Endothelial cell (in vitro differentiated cells): ENCODE measurements around the gene BMP7. TPM values are rescaled to one million over a fixed set of nuclear protein-coding genes. Genes with fewer than 3 reads are reported as not detected.

Source experiments
- DNase-seq: peaks from one replicate; pipeline ENCODE4 v3.0.0; 2021; ENCODE audit warnings: low spot score
- H3K27ac Mint-ChIP-seq: one replicate; pipeline ENCODE4 v1.8.0; 2021; ENCODE audit warnings: mixed read lengths, inconsistent platforms; ENCODE audit not compliant: unreplicated experiment
- H3K27me3 Mint-ChIP-seq: one replicate; pipeline ENCODE4 v1.8.0; 2021; ENCODE audit warnings: mild to moderate bottlenecking, moderate library complexity, mixed read lengths, inconsistent platforms; ENCODE audit not compliant: unreplicated experiment
- H3K36me3 Mint-ChIP-seq: one replicate; pipeline ENCODE4 v1.8.0; 2021; ENCODE audit warnings: mild to moderate bottlenecking, low read depth, mixed read lengths, inconsistent platforms; ENCODE audit not compliant: unreplicated experiment
- H3K4me1 Mint-ChIP-seq: one replicate; pipeline ENCODE4 v1.8.0; 2021; ENCODE audit warnings: mild to moderate bottlenecking, mixed read lengths, inconsistent platforms; ENCODE audit not compliant: unreplicated experiment
- H3K4me3 Mint-ChIP-seq: one replicate; pipeline ENCODE4 v1.8.0; 2021; ENCODE audit warnings: mild to moderate bottlenecking, mixed read lengths, inconsistent platforms; ENCODE audit not compliant: unreplicated experiment
- H3K9me3 Mint-ChIP-seq: one replicate; pipeline ENCODE4 v1.8.0; 2021; ENCODE audit warnings: mixed read lengths, inconsistent platforms; ENCODE audit not compliant: unreplicated experiment
- total RNA-seq: library from RNA; stranded (reverse); fragmentation: NEBNext Ultra II Directional; extraction: Animal tissue kit (Norgen Biotek cat#: 25700); gene quantifications from one replicate; pipeline ENCODE4 v1.2.1, GENCODE V29; 2021; ENCODE audit not compliant: unreplicated experiment
- TF ChIP-seq, protein P1 (sequence below): fragments of 200-600 bp; sonication (generic); IDR thresholded peaks from one replicate; pipeline ENCODE4 v1.5.0; 2021; ENCODE audit warnings: antibody characterized with exemption; ENCODE audit not compliant: unreplicated experiment

BMP7 gene
- total RNA-seq, 1 donor from 2014 or later, result 0.38 TPM

DNA sequence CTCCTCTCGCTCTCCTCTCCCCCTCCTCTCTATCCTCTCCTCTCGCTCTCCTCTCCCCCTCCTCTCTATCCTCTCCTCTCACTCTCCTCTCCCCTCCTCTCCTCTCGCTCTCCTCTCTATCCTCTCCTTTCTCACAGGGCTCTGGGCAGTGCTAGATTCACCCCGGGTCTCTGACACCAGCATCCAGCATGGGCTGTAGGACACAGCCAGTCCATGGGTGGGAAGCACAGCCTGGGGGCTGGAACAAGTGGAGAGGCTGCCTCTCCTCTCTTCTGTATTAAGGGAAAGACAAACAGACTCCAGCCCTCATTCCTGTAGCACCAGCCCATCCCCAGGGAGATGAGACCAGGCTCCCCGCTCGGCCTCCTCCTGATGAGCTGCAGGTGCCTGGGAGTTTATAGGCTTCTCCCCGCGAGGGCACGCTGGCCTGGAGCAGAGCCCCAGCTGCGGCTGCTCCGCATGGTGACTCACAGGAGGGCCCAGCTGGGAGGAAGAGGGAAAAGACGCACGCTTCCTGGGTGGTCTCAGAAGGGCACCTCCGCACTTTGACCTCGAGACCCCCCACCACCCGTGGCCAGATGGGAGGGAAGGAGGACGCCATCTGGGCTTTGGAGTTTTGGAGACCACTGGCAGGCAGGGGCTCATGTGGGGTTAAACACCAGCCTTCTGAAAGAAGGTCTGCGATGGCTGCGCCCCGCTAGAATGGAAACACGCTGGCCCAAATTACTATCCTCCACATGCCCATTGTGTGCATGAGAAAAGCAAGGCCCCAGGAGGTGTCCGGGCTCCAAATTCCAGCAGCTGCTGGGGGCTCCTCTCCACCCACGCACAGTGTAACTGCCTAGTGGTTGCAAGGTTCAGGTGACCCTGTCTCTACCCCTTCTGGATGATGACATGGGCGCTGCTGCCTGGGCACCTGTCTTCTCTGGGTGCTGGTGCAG is 68.0 kb downstream of the BMP7 start:
- no peaks in the 10 kb centered on the region for H3K4me1 Mint-ChIP-seq
- H3K27me3 Mint-ChIP-seq, result peaks cover 4% of the 10 kb centered on the region
- H3K36me3 Mint-ChIP-seq, result no peaks in the 10 kb centered on the region
- DNase-seq, result no peak
- no peak overlapping the region for H3K27ac Mint-ChIP-seq
- H3K4me3 Mint-ChIP-seq, result no peak overlapping the region
- TF ChIP-seq, protein P1, sequence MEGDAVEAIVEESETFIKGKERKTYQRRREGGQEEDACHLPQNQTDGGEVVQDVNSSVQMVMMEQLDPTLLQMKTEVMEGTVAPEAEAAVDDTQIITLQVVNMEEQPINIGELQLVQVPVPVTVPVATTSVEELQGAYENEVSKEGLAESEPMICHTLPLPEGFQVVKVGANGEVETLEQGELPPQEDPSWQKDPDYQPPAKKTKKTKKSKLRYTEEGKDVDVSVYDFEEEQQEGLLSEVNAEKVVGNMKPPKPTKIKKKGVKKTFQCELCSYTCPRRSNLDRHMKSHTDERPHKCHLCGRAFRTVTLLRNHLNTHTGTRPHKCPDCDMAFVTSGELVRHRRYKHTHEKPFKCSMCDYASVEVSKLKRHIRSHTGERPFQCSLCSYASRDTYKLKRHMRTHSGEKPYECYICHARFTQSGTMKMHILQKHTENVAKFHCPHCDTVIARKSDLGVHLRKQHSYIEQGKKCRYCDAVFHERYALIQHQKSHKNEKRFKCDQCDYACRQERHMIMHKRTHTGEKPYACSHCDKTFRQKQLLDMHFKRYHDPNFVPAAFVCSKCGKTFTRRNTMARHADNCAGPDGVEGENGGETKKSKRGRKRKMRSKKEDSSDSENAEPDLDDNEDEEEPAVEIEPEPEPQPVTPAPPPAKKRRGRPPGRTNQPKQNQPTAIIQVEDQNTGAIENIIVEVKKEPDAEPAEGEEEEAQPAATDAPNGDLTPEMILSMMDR, result no peak
- H3K9me3 Mint-ChIP-seq, result no peaks in the 10 kb centered on the region

DNA sequence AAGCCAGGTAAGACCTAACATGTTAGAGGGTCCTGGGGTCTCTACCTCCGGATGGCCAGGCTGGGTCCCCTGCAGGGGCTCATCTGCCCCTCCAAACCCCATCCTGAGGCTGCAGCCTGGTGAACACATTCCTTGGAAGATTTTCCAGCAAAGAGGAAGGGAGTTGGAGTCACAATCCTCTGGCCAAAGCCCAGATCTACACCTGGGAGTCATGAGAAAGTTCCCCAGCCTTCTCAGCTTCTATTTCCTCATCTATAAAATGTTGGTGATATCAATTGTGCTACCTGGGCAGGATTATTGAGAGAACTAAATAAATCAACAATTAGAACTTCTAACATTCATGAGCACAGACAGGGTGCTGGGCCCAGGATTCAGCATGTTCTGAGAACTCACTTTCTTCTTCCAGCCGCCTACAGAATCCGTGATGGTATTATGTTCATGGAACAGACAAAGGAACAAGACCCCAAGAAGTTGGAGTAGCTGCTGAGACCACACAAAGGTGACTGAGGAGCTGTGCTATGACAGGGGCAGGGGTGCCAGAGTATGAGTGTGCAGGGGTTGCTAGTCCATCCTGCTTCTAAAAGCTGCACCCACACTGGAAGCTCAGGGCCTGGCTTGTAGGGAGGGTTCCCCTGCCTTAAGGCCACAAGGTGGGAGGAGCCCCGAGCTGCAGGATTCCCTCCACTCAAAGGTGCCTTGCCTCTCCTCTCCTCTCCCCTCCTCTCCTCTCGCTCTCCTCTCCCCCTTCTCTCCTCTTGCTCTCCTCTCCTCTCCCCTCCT is 68.9 kb downstream of the BMP7 start:
- H3K4me1 Mint-ChIP-seq, result no peaks in the 10 kb centered on the region
- H3K9me3 Mint-ChIP-seq, result no peaks in the 10 kb centered on the region
- peaks cover 4% of the 10 kb centered on the region for H3K27me3 Mint-ChIP-seq
- no peak overlapping the region for H3K4me3 Mint-ChIP-seq
- TF ChIP-seq, protein P1, result no peak
- H3K27ac Mint-ChIP-seq, result no peak overlapping the region
- H3K36me3 Mint-ChIP-seq, result no peaks in the 10 kb centered on the region
- no peak for DNase-seq

DNA sequence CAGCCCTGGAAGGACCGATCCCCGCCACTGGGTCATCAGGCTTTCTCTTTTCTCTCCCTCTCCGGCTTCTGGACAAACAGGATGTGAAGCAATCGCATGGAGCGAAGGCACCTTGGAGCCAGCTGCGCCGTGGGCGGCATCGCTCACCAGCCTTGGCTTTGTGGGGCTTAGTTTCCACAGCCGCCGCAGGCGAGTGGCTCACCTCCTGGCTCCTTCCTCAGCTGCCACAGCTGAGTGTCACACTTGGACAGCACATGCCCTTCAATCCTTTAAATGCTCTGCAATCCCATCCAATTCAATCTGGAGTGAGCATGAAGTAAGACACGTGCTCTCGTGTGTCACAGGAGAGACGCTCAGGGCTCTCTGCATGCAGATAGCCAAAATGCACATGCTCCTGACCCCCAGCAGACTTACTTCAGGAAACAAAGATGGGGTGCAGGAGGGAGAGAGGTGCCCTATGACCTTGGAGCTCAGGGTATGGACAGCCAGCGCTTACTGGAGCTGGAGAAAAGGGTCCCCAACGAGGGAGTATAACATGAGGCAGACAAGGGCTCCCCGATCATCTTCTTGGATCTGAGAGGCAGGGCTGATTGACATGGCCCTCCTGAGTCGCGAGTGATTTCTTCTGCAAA is 70.9 kb downstream of the BMP7 start:
- no peak for DNase-seq
- Mint-ChIP-seq H3K27ac (no peak overlapping the region), H3K27me3 (no peaks in the 10 kb centered on the region), H3K9me3 (no peaks in the 10 kb centered on the region), H3K4me3 (no peak overlapping the region), H3K4me1 (no peaks in the 10 kb centered on the region), H3K36me3 (no peaks in the 10 kb centered on the region)
- TF ChIP-seq, protein P1, result no peak

DNA sequence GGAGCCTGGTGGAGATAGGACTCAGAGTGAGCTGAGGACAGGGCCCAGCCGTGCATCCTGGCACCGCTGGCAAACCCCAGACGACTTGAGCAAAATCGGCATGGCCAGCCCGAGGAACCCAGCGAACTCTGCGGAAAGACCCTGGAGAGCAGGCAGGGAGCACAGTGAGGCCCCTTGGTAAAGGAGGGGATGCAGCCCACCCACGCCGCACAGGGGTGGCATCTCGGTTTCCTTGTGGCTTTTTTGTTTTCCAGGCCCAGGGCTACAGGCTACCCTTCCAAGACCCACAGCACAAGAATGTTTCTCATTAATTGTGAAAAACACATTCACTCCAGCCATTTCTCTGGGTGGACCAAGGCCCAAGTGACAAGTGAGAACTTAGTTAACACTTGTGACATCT is 71.4 kb downstream of the BMP7 start:
- Mint-ChIP-seq H3K9me3 (no peaks in the 10 kb centered on the region), H3K4me3 (no peak overlapping the region), H3K36me3 (no peaks in the 10 kb centered on the region), H3K27ac (no peak overlapping the region), H3K4me1 (no peaks in the 10 kb centered on the region), H3K27me3 (peaks cover 2% of the 10 kb centered on the region)
- no peak for DNase-seq
- TF ChIP-seq, protein P1, result no peak
